ENCODE results near the gene MORC2. TPM values are rescaled to one million over a fixed set of nuclear protein-coding genes. Genes with fewer than 3 reads are reported as not detected.

Gene MORC2
- total RNA-seq, 2 donors from 2014 or later: 34.9 to 36.3 TPM

DNA sequence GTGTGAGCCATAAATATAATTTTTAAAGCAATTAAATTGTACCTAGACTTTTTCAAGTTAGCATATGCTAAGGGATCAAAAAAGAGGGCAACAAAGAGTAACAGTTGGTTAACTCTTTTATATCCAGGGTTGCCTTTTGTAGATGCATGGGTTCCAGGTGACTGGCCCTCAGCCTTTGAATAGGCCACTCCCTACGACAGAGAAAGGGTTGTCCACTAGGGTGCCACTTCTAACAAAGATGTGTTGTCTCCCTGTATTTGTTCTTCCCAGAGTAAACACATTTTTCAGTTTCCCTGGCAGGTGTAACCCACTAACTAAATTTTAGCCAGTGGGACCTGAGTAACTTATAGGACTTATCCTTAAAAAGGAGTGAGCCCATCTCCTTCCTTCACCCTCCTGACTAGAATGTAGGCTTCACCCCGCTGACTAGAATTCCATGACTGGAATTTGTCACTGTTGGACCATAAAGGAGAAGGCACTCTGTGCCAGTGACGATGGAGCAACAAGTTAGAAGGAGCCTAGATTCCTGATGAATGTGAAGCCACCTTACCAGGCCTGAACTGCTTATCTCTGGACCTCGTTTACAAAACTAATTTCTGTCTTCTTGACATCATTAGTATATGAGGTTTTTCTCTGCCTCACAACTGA, 17.1 kb upstream of the MORC2 start:
- Mint-ChIP-seq H3K4me1 (no peaks in the 10 kb centered on the region), H3K36me3 (ENCODE audit: low read depth) (no peaks in the 10 kb centered on the region)
- WGBS, 2 experiments (ENCODE audit: insufficient coverage in 1 of 2, insufficient read length in 1 of 2): 78 to 89% methylated on average over 2 to 4 of the region's 4 CpGs

DNA sequence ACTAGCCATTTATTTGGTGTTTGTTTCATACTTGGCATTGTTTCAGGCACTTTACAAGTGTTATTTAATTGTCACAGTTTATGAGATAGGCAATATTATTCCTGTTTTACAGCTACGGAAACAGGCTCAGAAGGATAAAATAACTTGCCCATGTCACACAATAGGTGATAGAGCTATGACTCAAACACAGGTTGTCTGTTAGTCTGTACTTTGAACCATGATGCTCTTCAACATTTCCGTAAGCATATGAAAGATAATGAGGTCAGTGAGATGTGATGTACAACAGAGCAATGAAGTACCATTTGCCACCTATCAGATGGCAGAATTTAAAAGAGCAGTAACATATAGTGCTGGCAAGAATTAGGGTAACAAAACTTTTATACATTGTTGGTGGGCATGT, 15.7 kb upstream of the MORC2 start:
- Mint-ChIP-seq H3K9me3 (peaks cover 6% of the 10 kb centered on the region), H3K4me1 (no peaks in the 10 kb centered on the region), H3K27me3 (ENCODE audit: insufficient read depth) (no peaks in the 10 kb centered on the region), H3K4me3 (no peak overlapping the region), H3K36me3 (ENCODE audit: low read depth) (peaks cover 2% of the 10 kb centered on the region), H3K27ac (no peak overlapping the region)
- H3K9ac ChIP-seq (ENCODE audit: extremely low read depth, low read length, poor library complexity, severe bottlenecking): no peak overlapping the region
- TF ChIP-seq, protein P1, sequence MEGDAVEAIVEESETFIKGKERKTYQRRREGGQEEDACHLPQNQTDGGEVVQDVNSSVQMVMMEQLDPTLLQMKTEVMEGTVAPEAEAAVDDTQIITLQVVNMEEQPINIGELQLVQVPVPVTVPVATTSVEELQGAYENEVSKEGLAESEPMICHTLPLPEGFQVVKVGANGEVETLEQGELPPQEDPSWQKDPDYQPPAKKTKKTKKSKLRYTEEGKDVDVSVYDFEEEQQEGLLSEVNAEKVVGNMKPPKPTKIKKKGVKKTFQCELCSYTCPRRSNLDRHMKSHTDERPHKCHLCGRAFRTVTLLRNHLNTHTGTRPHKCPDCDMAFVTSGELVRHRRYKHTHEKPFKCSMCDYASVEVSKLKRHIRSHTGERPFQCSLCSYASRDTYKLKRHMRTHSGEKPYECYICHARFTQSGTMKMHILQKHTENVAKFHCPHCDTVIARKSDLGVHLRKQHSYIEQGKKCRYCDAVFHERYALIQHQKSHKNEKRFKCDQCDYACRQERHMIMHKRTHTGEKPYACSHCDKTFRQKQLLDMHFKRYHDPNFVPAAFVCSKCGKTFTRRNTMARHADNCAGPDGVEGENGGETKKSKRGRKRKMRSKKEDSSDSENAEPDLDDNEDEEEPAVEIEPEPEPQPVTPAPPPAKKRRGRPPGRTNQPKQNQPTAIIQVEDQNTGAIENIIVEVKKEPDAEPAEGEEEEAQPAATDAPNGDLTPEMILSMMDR (conservative IDR thresholded peaks at IDR 0.05): no peak
- no peak overlapping the region for H3K4me3 ChIP-seq (ENCODE audit: low read length)
- peaks cover 6% of the 10 kb centered on the region for H3K9me3 ChIP-seq (ENCODE audit: control insufficient read depth, low read length)
- no peaks in the 10 kb centered on the region for H3K4me1 ChIP-seq (ENCODE audit: control insufficient read depth, insufficient read depth, low read length)
- no peak for DNase-seq
- no peak overlapping the region for H3K27ac ChIP-seq (ENCODE audit: low read depth, low read length)
- no peaks in the 10 kb centered on the region for H3K36me3 ChIP-seq (ENCODE audit: control insufficient read depth, insufficient read depth, low read length)
- no peaks in the 10 kb centered on the region for H3K27me3 ChIP-seq (ENCODE audit: control insufficient read depth, insufficient read depth, low read length, poor library complexity, severe bottlenecking)
- WGBS, 2 experiments (ENCODE audit: insufficient coverage in 1 of 2, insufficient read length in 1 of 2): 96 to 100% methylated on average over 2 of the region's 2 CpGs

More for the DNA sequence above, 17.1 kb upstream of the MORC2 start:
- Histone ChIP-seq H3K4me3 (ENCODE audit: low read length) (no peak overlapping the region), H3K27ac (ENCODE audit: low read depth, low read length) (no peak overlapping the region), H3K4me1 (ENCODE audit: control insufficient read depth, insufficient read depth, low read length) (no peaks in the 10 kb centered on the region), H3K36me3 (ENCODE audit: control insufficient read depth, insufficient read depth, low read length) (no peaks in the 10 kb centered on the region), H3K27me3 (ENCODE audit: control insufficient read depth, insufficient read depth, low read length, poor library complexity, severe bottlenecking) (no peaks in the 10 kb centered on the region), H3K9ac (ENCODE audit: extremely low read depth, low read length, poor library complexity, severe bottlenecking) (no peak overlapping the region), H3K9me3 (ENCODE audit: control insufficient read depth, low read length) (peaks cover 6% of the 10 kb centered on the region)
- peaks cover 6% of the 10 kb centered on the region for H3K9me3 Mint-ChIP-seq
- TF ChIP-seq, protein P1 (conservative IDR thresholded peaks at IDR 0.05): peak; percentile 16
- no peak overlapping the region for H3K4me3 Mint-ChIP-seq
- no peaks in the 10 kb centered on the region for H3K27me3 Mint-ChIP-seq (ENCODE audit: insufficient read depth)
- no peak overlapping the region for H3K27ac Mint-ChIP-seq
- no peak for DNase-seq

DNA sequence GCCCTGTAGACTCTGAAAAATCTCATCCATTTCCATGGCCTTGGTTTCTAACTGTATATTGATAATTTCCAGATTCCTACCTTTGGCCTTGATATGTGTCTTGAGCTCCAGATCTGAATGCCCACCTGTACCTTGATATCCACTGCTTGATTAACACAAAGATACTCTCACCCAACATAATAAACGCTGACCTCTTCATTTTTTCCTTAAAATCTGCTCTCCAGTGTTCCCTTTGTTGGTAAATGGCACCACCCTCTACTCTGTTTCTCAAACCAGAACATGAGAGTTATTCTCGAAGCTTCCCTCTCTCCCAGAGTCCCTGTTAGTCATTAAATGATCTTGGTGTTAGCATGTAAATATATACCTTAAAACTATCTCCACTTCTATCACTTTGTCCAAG, 13.9 kb upstream of the MORC2 start:
- no peak for DNase-seq
- Histone ChIP-seq H3K9ac (ENCODE audit: extremely low read depth, low read length, poor library complexity, severe bottlenecking) (no peak overlapping the region), H3K27me3 (ENCODE audit: control insufficient read depth, insufficient read depth, low read length, poor library complexity, severe bottlenecking) (no peaks in the 10 kb centered on the region), H3K9me3 (ENCODE audit: control insufficient read depth, low read length) (peaks cover 22% of the 10 kb centered on the region), H3K4me3 (ENCODE audit: low read length) (no peak overlapping the region), H3K36me3 (ENCODE audit: control insufficient read depth, insufficient read depth, low read length) (peaks cover 9% of the 10 kb centered on the region), H3K27ac (ENCODE audit: low read depth, low read length) (no peak overlapping the region), H3K4me1 (ENCODE audit: control insufficient read depth, insufficient read depth, low read length) (no peaks in the 10 kb centered on the region)
- H3K27ac Mint-ChIP-seq: no peak overlapping the region
- TF ChIP-seq, protein P1 (conservative IDR thresholded peaks at IDR 0.05): no peak
- peaks cover 14% of the 10 kb centered on the region for H3K36me3 Mint-ChIP-seq (ENCODE audit: low read depth)
- H3K4me1 Mint-ChIP-seq: no peaks in the 10 kb centered on the region
- H3K9me3 Mint-ChIP-seq: peaks cover 13% of the 10 kb centered on the region
- 94 to 100% methylated on average over 1 of the region's 2 CpGs for WGBS, 2 experiments (ENCODE audit: insufficient coverage in 1 of 2, insufficient read length in 1 of 2)
- no peak overlapping the region for H3K4me3 Mint-ChIP-seq
- H3K27me3 Mint-ChIP-seq (ENCODE audit: insufficient read depth): no peaks in the 10 kb centered on the region

All from endodermal cell (in vitro differentiated cells).